HAP-1 (cell line): ENCODE data around the gene SREK1.
"Not testable (repeated sequence)": the region's sequence is repeated elsewhere in the genome, so short reads cannot be mapped to it uniquely, and the experiment has no call there.

Experiments used
- DNase-seq, 2 experiments: peaks; one replicate each; pipeline ENCODE4 v3.0.0-alpha.2; 2016 to 2020; ENCODE audit warnings: low spot score in 2 of 2
- H3K27me3 ChIP-seq: fragments of 250-450 bp; sonication (Bioruptor Pico); 2 replicates; pipeline ENCODE4 v1.5.1; 2020; ENCODE audit warnings: low read depth, mild to moderate bottlenecking, moderate library complexity
- H3K36me3 ChIP-seq: fragments of 250-450 bp; sonication (Bioruptor Pico); replicated peaks from 2 replicates; pipeline ENCODE4 v1.5.1; 2020; ENCODE audit warnings: mild to moderate bottlenecking
- H3K4me1 ChIP-seq: fragments of 250-450 bp; sonication (Bioruptor Pico); 2 replicates; pipeline ENCODE4 v1.5.1; 2020; ENCODE audit warnings: mild to moderate bottlenecking
- H3K4me3 ChIP-seq: fragments of 250-450 bp; sonication (Bioruptor Pico); 2 replicates; pipeline ENCODE4 v1.5.1; 2020; ENCODE audit warnings: mild to moderate bottlenecking, moderate library complexity
- H3K9me3 ChIP-seq: fragments of 250-450 bp; sonication (Bioruptor Pico); 2 replicates; pipeline ENCODE4 v1.5.1; 2020; ENCODE audit warnings: mild to moderate bottlenecking, moderate library complexity
- in situ Hi-C: fragments of 300-500 bp; cut with MboI; formaldehyde crosslinking; loops from 3 replicates; pipeline ENCODE4 v1.14.3; 2020; ENCODE audit warnings: low sequenced_read_pairs, inconsistent platforms, mixed read lengths

SREK1 gene

GRCh38 chr5:66209350-66209749 lies 65.2 kb downstream of the SREK1 start:
- no peak overlapping the region for H3K4me3 ChIP-seq
- in situ Hi-C loops, result no loop called here
- no peaks in the 10 kb centered on the region for H3K36me3 ChIP-seq
- H3K27me3 ChIP-seq, result no peaks in the 10 kb centered on the region
- peak in 1 of 2 experiments; percentile 16 for DNase-seq
- no peaks in the 10 kb centered on the region for H3K4me1 ChIP-seq
- no peaks in the 10 kb centered on the region for H3K9me3 ChIP-seq

GRCh38 chr5:66209794-66210193 lies 65.7 kb downstream of the SREK1 start:
- H3K4me3 ChIP-seq, result no peak overlapping the region
- no peak for DNase-seq
- in situ Hi-C loops, result no loop called here
- H3K4me1 ChIP-seq, result no peaks in the 10 kb centered on the region
- no peaks in the 10 kb centered on the region for H3K9me3 ChIP-seq
- H3K36me3 ChIP-seq, result no peaks in the 10 kb centered on the region
- H3K27me3 ChIP-seq, result no peaks in the 10 kb centered on the region

DNA sequence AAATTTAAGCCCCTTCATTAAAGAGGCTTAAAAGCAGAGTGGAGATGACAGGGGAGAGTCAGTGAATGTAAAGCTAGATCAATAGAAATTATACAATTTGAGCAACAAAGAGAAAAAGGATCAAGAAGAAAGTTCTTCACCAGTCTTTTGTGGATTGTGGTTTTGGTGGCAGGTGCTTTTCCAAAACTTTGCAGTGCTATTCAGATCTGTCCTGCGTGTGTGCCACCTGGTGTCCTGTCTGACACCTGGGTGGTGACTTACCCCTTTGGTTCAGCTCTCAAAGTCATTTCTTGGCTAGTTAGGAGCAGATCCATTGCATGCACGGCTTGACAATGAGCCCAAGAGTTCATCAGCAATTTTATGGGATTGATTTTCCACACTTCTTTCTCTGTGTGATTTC lies 69.4 kb downstream of the SREK1 start:
- in situ Hi-C loops, result no loop called here
- Histone ChIP-seq H3K4me1 (no peaks in the 10 kb centered on the region), H3K4me3 (no peak overlapping the region), H3K36me3 (no peaks in the 10 kb centered on the region), H3K27me3 (no peaks in the 10 kb centered on the region), H3K9me3 (no peaks in the 10 kb centered on the region)
- no peak for DNase-seq

GRCh38 chr5:66222455-66222854 lies 78.4 kb downstream of the SREK1 start:
- H3K9me3 ChIP-seq, result no peaks in the 10 kb centered on the region
- no peak for DNase-seq
- in situ Hi-C loops, result no loop called here
- H3K4me1 ChIP-seq, result no peaks in the 10 kb centered on the region
- no peaks in the 10 kb centered on the region for H3K27me3 ChIP-seq
- H3K36me3 ChIP-seq, result no peaks in the 10 kb centered on the region
- H3K4me3 ChIP-seq, result no peak overlapping the region

GRCh38 chr5:66222896-66223295 lies 78.8 kb downstream of the SREK1 start:
- H3K27me3 ChIP-seq, H3K4me3 ChIP-seq: not testable (repeated sequence)

GRCh38 chr5:66223637-66224036 lies 79.5 kb downstream of the SREK1 start:
- Histone ChIP-seq H3K36me3 (no peaks in the 10 kb centered on the region), H3K4me3 (no peak overlapping the region), H3K27me3 (no peaks in the 10 kb centered on the region), H3K4me1 (no peaks in the 10 kb centered on the region), H3K9me3 (no peaks in the 10 kb centered on the region)
- in situ Hi-C loops, result no loop called here
- DNase-seq, result peak in 1 of 2 experiments; percentile 40

More at GRCh38 chr5:66222896-66223295, 78.8 kb downstream of the SREK1 start:
- H3K9me3 ChIP-seq, H3K4me1 ChIP-seq, DNase-seq, H3K36me3 ChIP-seq, in situ Hi-C loops: not testable (repeated sequence)

GRCh38 chr5:66224274-66224673 lies 80.2 kb downstream of the SREK1 start:
- H3K36me3 ChIP-seq, result no peaks in the 10 kb centered on the region
- in situ Hi-C loops, result no loop called here
- no peak for DNase-seq

DNA sequence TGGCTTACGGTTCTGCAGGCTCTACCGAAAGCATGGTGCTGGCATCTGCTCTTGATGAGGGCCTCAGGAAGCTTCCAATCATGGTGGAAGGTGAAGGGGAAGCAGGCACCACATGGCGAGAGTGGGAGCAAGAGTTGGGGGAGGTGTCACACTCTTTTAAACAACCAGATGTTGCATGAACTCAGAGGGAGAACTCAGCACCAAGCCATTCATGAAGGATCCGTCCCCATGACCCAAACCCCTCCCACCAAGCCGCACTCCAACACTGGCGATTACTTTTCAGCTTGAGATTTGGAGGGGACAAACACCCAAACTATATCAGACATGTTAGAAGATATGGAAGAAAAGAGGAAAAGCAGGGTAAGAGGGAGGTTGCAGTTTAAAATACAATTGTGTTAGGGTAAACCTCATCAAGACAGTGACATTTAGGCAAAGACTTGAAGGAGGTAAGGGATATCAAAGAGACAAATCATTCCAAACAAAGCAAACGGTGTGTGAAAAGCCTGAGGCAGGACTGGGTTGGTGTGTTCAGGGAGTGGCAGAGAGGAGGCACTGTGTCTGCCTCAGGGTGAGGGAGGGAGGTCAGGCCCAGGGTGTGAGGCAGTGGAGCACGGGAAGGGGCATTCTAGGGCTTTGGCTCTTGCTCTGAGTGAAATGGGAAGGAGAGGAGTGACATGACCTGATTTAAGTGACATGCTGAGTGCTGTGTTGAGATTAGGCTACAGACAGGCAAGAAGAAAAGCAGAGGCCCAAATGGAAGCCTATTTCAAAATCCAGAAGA lies 80.9 kb downstream of the SREK1 start:
- in situ Hi-C loops, result no loop called here

More at GRCh38 chr5:66224274-66224673, 80.2 kb downstream of the SREK1 start:
- H3K9me3 ChIP-seq, result no peaks in the 10 kb centered on the region
- no peaks in the 10 kb centered on the region for H3K4me1 ChIP-seq
- no peak overlapping the region for H3K4me3 ChIP-seq
- H3K27me3 ChIP-seq, result no peaks in the 10 kb centered on the region

GRCh38 chr5:66230551-66230950 lies 86.5 kb downstream of the SREK1 start:
- Histone ChIP-seq H3K27me3 (no peaks in the 10 kb centered on the region), H3K36me3 (no peaks in the 10 kb centered on the region), H3K4me3 (no peak overlapping the region), H3K9me3 (no peaks in the 10 kb centered on the region), H3K4me1 (no peaks in the 10 kb centered on the region)
- DNase-seq, result no peak
- in situ Hi-C loops, result no loop called here

More for the DNA sequence above, 80.9 kb downstream of the SREK1 start:
- no peaks in the 10 kb centered on the region for H3K27me3 ChIP-seq
- no peaks in the 10 kb centered on the region for H3K36me3 ChIP-seq
- no peak for DNase-seq
- no peaks in the 10 kb centered on the region for H3K9me3 ChIP-seq
- no peak overlapping the region for H3K4me3 ChIP-seq
- no peaks in the 10 kb centered on the region for H3K4me1 ChIP-seq

GRCh38 chr5:66231508-66231907 lies 87.4 kb downstream of the SREK1 start:
- in situ Hi-C loops, result no loop called here
- H3K9me3 ChIP-seq, result no peaks in the 10 kb centered on the region
- H3K27me3 ChIP-seq, result no peaks in the 10 kb centered on the region
- no peaks in the 10 kb centered on the region for H3K4me1 ChIP-seq
- no peaks in the 10 kb centered on the region for H3K36me3 ChIP-seq
- DNase-seq, result no peak
- H3K4me3 ChIP-seq, result no peak overlapping the region

DNA sequence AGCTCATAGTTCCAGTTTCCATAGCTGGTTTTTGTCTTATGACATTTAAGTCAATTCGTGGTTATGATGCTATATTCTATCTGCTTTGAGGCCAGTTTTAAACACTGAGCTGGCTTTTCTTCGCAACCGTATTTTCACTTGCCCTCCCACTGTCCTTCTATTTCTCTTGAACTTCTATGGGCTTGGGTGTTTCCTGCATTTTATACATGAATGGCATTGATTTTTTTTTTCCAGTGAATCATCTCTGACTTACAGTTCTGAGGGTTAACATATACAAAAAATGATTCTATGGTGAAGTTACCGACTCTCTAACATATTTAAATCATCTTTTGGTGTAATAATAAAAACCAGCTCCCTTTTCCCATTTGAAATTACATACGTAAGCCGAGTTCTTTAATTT lies 88.2 kb downstream of the SREK1 start:
- no peaks in the 10 kb centered on the region for H3K4me1 ChIP-seq
- H3K9me3 ChIP-seq, result no peaks in the 10 kb centered on the region
- H3K4me3 ChIP-seq, result no peak overlapping the region
- H3K27me3 ChIP-seq, result no peaks in the 10 kb centered on the region
- H3K36me3 ChIP-seq, result no peaks in the 10 kb centered on the region
- in situ Hi-C loops, result no loop called here
- DNase-seq, result no peak

GRCh38 chr5:66232706-66233445 lies 88.8 kb downstream of the SREK1 start:
- DNase-seq, result no peak
- Histone ChIP-seq H3K4me3 (no peak overlapping the region), H3K4me1 (no peaks in the 10 kb centered on the region), H3K27me3 (no peaks in the 10 kb centered on the region), H3K36me3 (no peaks in the 10 kb centered on the region), H3K9me3 (no peaks in the 10 kb centered on the region)
- in situ Hi-C loops, result no loop called here
